HG02852 (cell line): ENCODE data around the gene NR0B2.
"Not testable (repeated sequence)": the region's sequence is repeated elsewhere in the genome, so short reads cannot be mapped to it uniquely, and the experiment has no call there.

Experiments used
- ATAC-seq: cut with Tn5 transposase; IDR thresholded peaks from one replicate; pipeline ENCODE4 v1.9.1; 2021; ENCODE audit warnings: mild to moderate bottlenecking, moderate library complexity; ENCODE audit not compliant: unreplicated experiment

Gene NR0B2, protein sequence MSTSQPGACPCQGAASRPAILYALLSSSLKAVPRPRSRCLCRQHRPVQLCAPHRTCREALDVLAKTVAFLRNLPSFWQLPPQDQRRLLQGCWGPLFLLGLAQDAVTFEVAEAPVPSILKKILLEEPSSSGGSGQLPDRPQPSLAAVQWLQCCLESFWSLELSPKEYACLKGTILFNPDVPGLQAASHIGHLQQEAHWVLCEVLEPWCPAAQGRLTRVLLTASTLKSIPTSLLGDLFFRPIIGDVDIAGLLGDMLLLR

DNA sequence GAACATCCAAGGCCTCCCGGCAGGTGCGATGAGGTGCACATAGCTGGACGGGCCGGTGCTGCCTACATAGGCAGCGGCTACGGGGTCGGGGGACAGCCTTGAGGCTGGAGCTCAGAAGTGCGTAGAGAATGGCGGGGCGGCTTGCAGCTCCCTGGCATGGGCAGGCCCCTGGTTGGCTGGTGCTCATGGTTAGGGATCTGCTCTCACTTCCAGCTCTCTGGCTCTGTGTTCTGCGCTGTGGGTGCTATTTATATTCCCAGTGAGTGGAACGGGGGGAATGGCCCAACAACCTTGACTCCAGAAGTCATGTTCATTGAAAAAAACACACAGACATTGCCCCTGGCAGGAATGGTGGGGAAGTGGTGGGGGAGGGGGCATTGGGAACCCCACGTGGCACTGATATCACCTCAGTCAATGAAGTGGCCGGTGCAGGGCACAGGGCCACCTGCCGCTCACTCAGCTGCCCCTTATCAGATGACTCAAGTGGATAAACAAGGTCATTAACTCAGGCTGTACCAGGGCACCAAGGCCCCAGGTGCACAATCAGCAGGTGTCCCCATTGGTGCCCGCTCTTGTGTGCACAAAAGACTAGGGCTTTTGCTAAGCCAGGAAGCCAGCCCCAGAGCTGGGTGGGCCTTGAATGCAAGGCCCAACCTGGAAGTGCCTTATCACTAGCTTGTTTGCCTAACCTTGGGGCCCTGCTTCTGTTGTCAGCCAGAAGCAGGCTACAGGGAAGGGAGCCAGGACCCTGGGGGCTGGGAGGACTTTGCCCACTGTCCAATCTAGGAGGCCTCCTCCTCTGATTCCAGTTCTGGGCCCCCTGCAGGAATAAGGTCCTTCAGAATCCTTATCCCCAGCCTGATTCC, at the start of gene NR0B2:
Gene NR0B2 (minus strand): TSS at position 222 of the 866 bp plus-strand sequence. CDS start 35 bp downstream, at position 187.
- ATAC-seq: no peak

- ATAC-seq: no peak
Observed at GRCh38 chr1:26961826-26962225, 48.1 kb upstream of the NR0B2 start.

- ATAC-seq: no peak
Observed at GRCh38 chr1:26960625-26960966, 46.8 kb upstream of the NR0B2 start.

DNA sequence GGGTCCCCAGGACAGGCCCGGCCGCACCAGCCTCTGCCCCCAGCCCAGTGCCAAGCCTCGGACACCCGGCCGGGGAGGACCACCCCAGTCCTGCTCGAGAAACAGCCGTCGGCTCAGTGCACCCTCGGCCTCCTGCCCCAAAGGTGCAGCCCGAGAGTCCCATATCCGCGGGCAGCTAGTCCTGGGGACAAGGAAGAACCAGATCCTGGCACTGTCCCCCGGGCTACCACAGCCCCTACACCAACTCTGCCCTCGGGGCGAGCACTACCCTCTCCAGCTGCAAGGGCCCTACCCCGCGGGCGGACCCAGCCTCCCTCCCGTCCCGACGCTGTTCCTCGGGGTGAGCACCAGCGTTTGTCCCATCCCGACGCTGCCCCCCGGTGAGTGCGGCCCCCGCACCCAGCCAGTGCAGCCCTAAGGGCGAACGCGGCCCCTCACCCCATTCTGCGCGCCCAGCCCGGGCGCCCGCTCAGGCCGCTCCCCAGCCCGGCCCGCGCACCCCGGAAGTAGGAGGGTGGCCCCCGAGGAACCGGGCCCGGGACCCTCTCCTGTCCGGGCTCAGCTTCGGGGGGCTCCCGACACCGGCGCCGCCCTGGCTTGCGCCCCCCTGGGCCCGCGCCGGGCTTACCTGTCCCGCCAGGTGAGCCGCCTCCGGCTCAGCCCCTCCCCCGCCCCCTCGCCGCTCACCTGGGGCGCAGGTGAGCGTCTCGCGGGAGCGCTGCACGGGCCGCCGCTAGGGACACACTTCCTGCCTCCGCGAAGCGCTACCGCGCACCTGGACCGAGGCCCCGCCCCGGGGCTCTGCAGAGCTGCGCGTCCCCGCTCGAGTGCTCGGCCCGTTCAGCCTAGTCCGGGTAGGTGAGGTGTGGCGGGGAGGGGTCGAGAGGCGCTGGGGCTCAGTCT, 46.2 kb upstream of the NR0B2 start, which contains the start of gene KDF1:
Gene KDF1 (minus strand): TSS at position 747 of the 903 bp plus-strand sequence. CDS start 8,088 bp downstream, outside the sequence.
- no peak for ATAC-seq

GRCh38 chr1:26959270-26959669, 45.5 kb upstream of the NR0B2 start:
- no peak for ATAC-seq

GRCh38 chr1:26957306-26957705, 43.5 kb upstream of the NR0B2 start:
- ATAC-seq: no peak

- ATAC-seq: no peak
Observed at GRCh38 chr1:26956321-26956720, 42.5 kb upstream of the NR0B2 start.

DNA sequence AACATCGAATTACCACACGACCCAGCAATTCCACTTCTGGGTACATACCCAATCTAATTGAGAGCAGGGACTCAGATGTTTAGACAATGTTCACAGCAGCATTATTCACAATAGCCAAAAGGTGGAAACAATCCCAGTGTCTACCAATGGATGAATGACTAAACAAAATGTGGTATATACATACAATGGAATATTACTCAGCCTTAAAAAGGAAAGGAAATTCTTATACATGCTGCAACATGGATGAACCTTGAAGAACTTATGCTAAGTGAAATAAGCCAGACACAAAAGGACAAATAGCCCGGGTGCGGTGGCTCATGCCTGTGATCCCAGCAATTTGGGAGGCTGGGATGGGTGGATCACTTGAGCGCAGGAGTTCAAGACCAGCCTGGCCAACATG, 39.6 kb upstream of the NR0B2 start:
- ATAC-seq: no peak

GRCh38 chr1:26951821-26952497, 38.2 kb upstream of the NR0B2 start:
- ATAC-seq: no peak

- ATAC-seq: no peak
Observed at GRCh38 chr1:26951216-26951615, 37.4 kb upstream of the NR0B2 start.

DNA sequence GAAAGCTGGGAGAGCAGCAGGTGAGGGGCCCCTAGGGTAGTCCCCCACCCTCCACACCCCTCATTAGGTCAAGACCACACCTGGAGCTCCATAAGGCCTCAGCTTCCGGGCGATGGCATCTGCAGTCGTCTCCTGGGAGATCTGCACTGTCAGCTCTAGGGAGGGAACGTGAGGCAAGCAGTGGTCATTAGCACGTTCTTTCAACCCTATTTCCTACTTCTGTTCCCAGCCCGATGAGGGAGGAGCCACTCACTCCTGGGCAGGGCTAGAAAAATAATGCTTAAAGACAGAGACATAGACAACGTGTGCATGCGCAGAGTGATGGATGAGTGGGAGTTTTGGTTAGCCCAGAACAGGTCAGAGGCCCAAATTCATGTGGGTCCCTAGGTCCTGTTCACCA, 36.8 kb upstream of the NR0B2 start:
- ATAC-seq: no peak

- ATAC-seq: no peak
Observed at GRCh38 chr1:26949926-26950319, 36.1 kb upstream of the NR0B2 start.

- no peak for ATAC-seq
Observed at GRCh38 chr1:26949266-26949925, 35.6 kb upstream of the NR0B2 start.

- not testable (repeated sequence) for ATAC-seq
Observed at GRCh38 chr1:26948725-26949057, 34.9 kb upstream of the NR0B2 start.

- ATAC-seq: no peak
Observed at GRCh38 chr1:26946270-26946669, 32.5 kb upstream of the NR0B2 start.

DNA sequence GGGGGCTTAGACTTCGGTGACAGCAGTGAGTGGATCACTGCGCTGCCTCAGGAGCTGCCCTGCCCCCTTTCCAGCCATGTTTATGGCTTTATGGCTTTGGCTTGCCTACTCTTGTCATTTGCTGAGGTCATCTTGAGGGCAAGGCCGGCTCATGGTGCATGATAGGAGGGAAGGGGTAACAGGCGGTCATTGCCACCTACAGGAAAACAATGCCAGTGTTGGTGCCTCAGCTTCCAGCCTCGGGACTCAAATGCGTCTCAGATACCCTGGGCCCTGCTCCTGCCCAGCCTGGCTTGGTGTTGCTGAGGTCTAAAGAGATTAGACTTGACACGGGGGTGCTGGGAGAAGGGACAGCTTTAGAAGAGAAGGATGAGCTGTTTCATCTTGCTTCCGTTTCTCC, 32.0 kb upstream of the NR0B2 start:
- no peak for ATAC-seq

GRCh38 chr1:26945138-26945537, 31.4 kb upstream of the NR0B2 start:
- no peak for ATAC-seq

DNA sequence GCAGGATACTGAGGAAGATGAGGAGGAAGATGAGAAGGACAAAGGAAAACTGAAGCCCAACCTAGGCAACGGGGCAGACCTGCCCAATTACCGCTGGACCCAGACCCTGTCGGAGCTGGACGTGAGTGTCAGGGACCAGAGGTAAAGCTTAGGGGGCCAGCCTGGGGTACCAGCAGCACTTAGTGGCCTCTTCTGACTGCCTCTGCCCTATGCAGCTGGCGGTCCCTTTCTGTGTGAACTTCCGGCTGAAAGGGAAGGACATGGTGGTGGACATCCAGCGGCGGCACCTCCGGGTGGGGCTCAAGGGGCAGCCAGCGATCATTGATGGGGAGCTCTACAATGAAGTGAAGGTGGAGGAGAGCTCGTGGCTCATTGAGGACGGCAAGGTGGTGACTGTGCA, 28.9 kb upstream of the NR0B2 start:
- ATAC-seq: no peak

- no peak for ATAC-seq
Observed at GRCh38 chr1:26941311-26941710, 27.5 kb upstream of the NR0B2 start.

- ATAC-seq: no peak
Observed at GRCh38 chr1:26938659-26939025, 24.9 kb upstream of the NR0B2 start.
